Mesendoderm (in vitro differentiated cells): ENCODE results near the gene SELENOV.

Experiments used
- DNase-seq: peaks from one replicate; pipeline ENCODE4 v3.0.0; 2013
- H2AK5ac ChIP-seq: 2 replicates; pipeline ENCODE4 v1.6.1; 2013; ENCODE audit warnings: low read length, inconsistent platforms
- H2BK120ac ChIP-seq: 2 replicates; pipeline ENCODE4 v1.6.1; 2013; ENCODE audit warnings: low read depth, mild to moderate bottlenecking, low read length, moderate library complexity, mixed read lengths
- H2BK15ac ChIP-seq: replicated peaks from 2 replicates; pipeline ENCODE4 v1.6.1; 2013; ENCODE audit warnings: low read depth, mild to moderate bottlenecking, moderate library complexity
- H2BK5ac ChIP-seq: 2 replicates; pipeline ENCODE4 v1.6.1; 2013; ENCODE audit warnings: low read length, inconsistent platforms
- H3K18ac ChIP-seq: 2 replicates; pipeline ENCODE4 v1.6.1; 2013; ENCODE audit warnings: mild to moderate bottlenecking, low read length, mixed read lengths
- H3K23ac ChIP-seq: one replicate; pipeline ENCODE4 v1.6.1; 2013; ENCODE audit warnings: low read length
- H3K27ac ChIP-seq: 2 replicates; pipeline ENCODE4 v1.5.1; 2013; ENCODE audit warnings: low read depth, mild to moderate bottlenecking, inconsistent platforms, low read length, moderate library complexity
- H3K27me3 ChIP-seq: 2 replicates; pipeline ENCODE4 v1.6.1; 2013; ENCODE audit warnings: low read length, control low read depth, mild to moderate bottlenecking, inconsistent platforms; ENCODE audit not compliant: insufficient read depth, poor library complexity
- H3K36me3 ChIP-seq: 2 replicates; pipeline ENCODE4 v1.6.1; 2013; ENCODE audit warnings: low read length, inconsistent platforms; ENCODE audit not compliant: control insufficient read depth, insufficient read depth
- H3K4ac ChIP-seq: one replicate; pipeline ENCODE4 v1.6.1; 2013; ENCODE audit warnings: low read depth, mild to moderate bottlenecking, low read length, moderate library complexity
- H3K4me1 ChIP-seq: 2 replicates; pipeline ENCODE4 v1.6.1; 2013; ENCODE audit warnings: low read depth, low read length, inconsistent platforms; ENCODE audit not compliant: control insufficient read depth
- H3K4me2 ChIP-seq: 2 replicates; pipeline ENCODE4 v1.6.1; 2013; ENCODE audit warnings: low read length
- H3K4me3 ChIP-seq: 2 replicates; pipeline ENCODE4 v1.5.1; 2013; ENCODE audit warnings: mild to moderate bottlenecking, low read length
- H3K56ac ChIP-seq: one replicate; pipeline ENCODE4 v1.6.1; 2013; ENCODE audit warnings: low read length
- H3K79me1 ChIP-seq: 2 replicates; pipeline ENCODE4 v1.6.1; 2013; ENCODE audit warnings: low read length, inconsistent platforms
- H3K79me2 ChIP-seq: 2 replicates; pipeline ENCODE4 v1.6.1; 2013; ENCODE audit warnings: mild to moderate bottlenecking, low read length; ENCODE audit not compliant: control insufficient read depth, insufficient read depth
- H3K9ac ChIP-seq: 2 replicates; pipeline ENCODE4 v1.6.1; 2013; ENCODE audit warnings: low read length, inconsistent platforms
- H4K5ac ChIP-seq: one replicate; pipeline ENCODE4 v1.6.1; 2013; ENCODE audit warnings: low read length
- H4K8ac ChIP-seq: one replicate; pipeline ENCODE4 v1.6.1; 2013; ENCODE audit warnings: low read depth, mild to moderate bottlenecking, control low read depth, low read length, moderate library complexity
- WGBS: extraction: QIAGEN DNeasy Blood & Tissue Kit; methylation state at CpG from one replicate; pipeline ENCODE4 v1.1.7; 2013; ENCODE audit warnings: low lambda C conversion rate, missing lambda C conversion rate; ENCODE audit not compliant: insufficient coverage; ENCODE audit errors: extremely low coverage; 5-methylcytosine and 5-hydroxymethylcytosine counted together

Gene SELENOV

DNA sequence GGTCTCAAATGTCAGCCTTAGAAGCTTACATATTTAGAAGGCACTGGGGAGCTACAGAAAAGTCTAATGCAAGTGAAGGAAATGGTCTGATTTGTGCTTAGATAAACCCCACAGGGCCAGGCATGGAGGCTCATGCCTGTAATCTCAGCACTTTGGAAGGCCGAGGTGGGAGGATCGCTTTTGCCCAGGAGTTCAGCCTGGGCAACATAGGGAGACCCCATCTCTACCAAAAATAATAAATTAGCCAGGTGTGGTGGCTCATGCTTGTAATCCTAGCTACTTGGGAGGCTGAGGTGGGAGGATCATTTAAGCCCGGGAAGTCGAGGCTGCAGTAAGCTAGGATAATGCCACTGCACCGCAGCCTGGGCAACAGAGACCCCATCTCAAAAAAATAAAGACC lies 18.9 kb upstream of the SELENOV start:
- H2BK5ac ChIP-seq = no peak overlapping the region
- no peak overlapping the region for H3K23ac ChIP-seq
- H3K56ac ChIP-seq = no peak overlapping the region
- no peak overlapping the region for H3K27ac ChIP-seq
- no CpG with 5 or more reads among the region's 5 CpGs for WGBS
- no peak overlapping the region for H3K4me3 ChIP-seq
- peaks cover 17% of the 10 kb centered on the region for H3K27me3 ChIP-seq
- no peak overlapping the region for H2AK5ac ChIP-seq
- H3K9ac ChIP-seq = no peak overlapping the region
- no peak overlapping the region for H3K18ac ChIP-seq
- H3K4me1 ChIP-seq = no peaks in the 10 kb centered on the region
- H3K36me3 ChIP-seq = no peaks in the 10 kb centered on the region
- no peak overlapping the region for H4K5ac ChIP-seq
- no peaks in the 10 kb centered on the region for H3K79me2 ChIP-seq
- no peak overlapping the region for H3K4ac ChIP-seq
- no peak for DNase-seq
- no peak overlapping the region for H3K4me2 ChIP-seq
- H4K8ac ChIP-seq = no peak overlapping the region
- no peak overlapping the region for H2BK15ac ChIP-seq
- H3K79me1 ChIP-seq = no peaks in the 10 kb centered on the region
- H2BK120ac ChIP-seq = no peak overlapping the region

DNA sequence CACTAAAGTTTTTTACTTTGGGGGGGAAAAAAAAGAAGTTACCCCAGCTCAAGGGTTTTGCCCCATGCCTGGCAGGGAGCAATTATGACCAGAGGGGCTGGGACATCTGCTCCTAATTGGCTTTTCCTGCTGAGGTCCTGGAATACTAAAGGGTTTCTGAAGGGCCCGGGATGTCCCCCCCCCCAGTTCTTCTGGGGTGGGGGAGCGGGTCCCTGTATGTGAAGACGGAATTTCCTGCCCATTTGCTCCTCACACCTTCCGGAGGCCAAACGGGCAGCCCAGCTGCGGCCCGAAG lies 17.3 kb upstream of the SELENOV start:
- no CpG with 5 or more reads among the region's 7 CpGs for WGBS
- DNase-seq = peak; percentile 94
- no peak overlapping the region for H4K5ac ChIP-seq
- H3K27ac ChIP-seq = no peak overlapping the region
- H3K56ac ChIP-seq = no peak overlapping the region
- H2BK120ac ChIP-seq = no peak overlapping the region
- no peak overlapping the region for H3K4me2 ChIP-seq
- H3K23ac ChIP-seq = no peak overlapping the region
- peaks cover 17% of the 10 kb centered on the region for H3K27me3 ChIP-seq
- no peak overlapping the region for H2BK15ac ChIP-seq
- H3K79me1 ChIP-seq = no peaks in the 10 kb centered on the region
- no peaks in the 10 kb centered on the region for H3K36me3 ChIP-seq
- H2BK5ac ChIP-seq = no peak overlapping the region
- no peaks in the 10 kb centered on the region for H3K79me2 ChIP-seq
- no peak overlapping the region for H3K4ac ChIP-seq
- H2AK5ac ChIP-seq = no peak overlapping the region
- H3K9ac ChIP-seq = no peak overlapping the region
- no peak overlapping the region for H3K4me3 ChIP-seq
- peak overlapping the region; percentile 64 for H3K18ac ChIP-seq
- no peaks in the 10 kb centered on the region for H3K4me1 ChIP-seq
- H4K8ac ChIP-seq = no peak overlapping the region

GRCh38 chr19:39497996-39498797 lies 16.7 kb upstream of the SELENOV start:
- no peak overlapping the region for H3K27ac ChIP-seq
- WGBS = no CpG with 5 or more reads among the region's 40 CpGs
- DNase-seq = no peak

GRCh38 chr19:39498798-39499642 lies 15.9 kb upstream of the SELENOV start, which contains the start of gene DLL3:
TSS of gene DLL3 (plus strand) at chr19:39498947. CDS start at chr19:39498975, 28 bp downstream.
- no peaks in the 10 kb centered on the region for H3K4me1 ChIP-seq
- H3K4me2 ChIP-seq = peak within 1 kb of the TSS; percentile 61
- no peak within 1 kb of the TSS for H4K8ac ChIP-seq
- H2BK5ac ChIP-seq = peak within 1 kb of the TSS; percentile 1
- H3K27ac ChIP-seq = no peak within 1 kb of the TSS
- peak within 1 kb of the TSS; percentile 73 for H2AK5ac ChIP-seq
- H4K5ac ChIP-seq = no peak within 1 kb of the TSS
- no peak within 1 kb of the TSS for H3K4ac ChIP-seq
- H3K23ac ChIP-seq = peak within 1 kb of the TSS; percentile 15
- peak; percentile 41 for DNase-seq
- H3K27me3 ChIP-seq = peaks cover 17% of the 10 kb centered on the region
- no CpG with 5 or more reads among the region's 60 CpGs for WGBS
- no peaks in the 10 kb centered on the region for H3K79me2 ChIP-seq
- H3K18ac ChIP-seq = peak within 1 kb of the TSS; percentile 60
- H2BK120ac ChIP-seq = no peak within 1 kb of the TSS
- H2BK15ac ChIP-seq = no peak within 1 kb of the TSS
- peak within 1 kb of the TSS; percentile 85 for H3K56ac ChIP-seq
- H3K4me3 ChIP-seq = peak within 1 kb of the TSS; percentile 66
- no peaks in the 10 kb centered on the region for H3K79me1 ChIP-seq
- no peaks in the 10 kb centered on the region for H3K36me3 ChIP-seq
- peak within 1 kb of the TSS; percentile 80 for H3K9ac ChIP-seq

More at GRCh38 chr19:39497996-39498797, 16.7 kb upstream of the SELENOV start:
- Histone ChIP-seq H3K4me1 (no peaks in the 10 kb centered on the region), H3K4ac (no peak overlapping the region), H2BK15ac (no peak overlapping the region), H2BK120ac (no peak overlapping the region), H2AK5ac (peak overlapping the region; percentile 73), H3K4me3 (peak overlapping the region; percentile 36), H3K23ac (no peak overlapping the region), H2BK5ac (peak overlapping the region; percentile 1), H4K8ac (no peak overlapping the region), H3K79me2 (no peaks in the 10 kb centered on the region), H3K18ac (peak overlapping the region; percentile 60), H3K4me2 (peak overlapping the region; percentile 55), H3K9ac (peak overlapping the region; percentile 63), H3K36me3 (no peaks in the 10 kb centered on the region), H3K56ac (peak overlapping the region; percentile 85), H3K79me1 (no peaks in the 10 kb centered on the region), H4K5ac (no peak overlapping the region), H3K27me3 (peaks cover 17% of the 10 kb centered on the region)

DNA sequence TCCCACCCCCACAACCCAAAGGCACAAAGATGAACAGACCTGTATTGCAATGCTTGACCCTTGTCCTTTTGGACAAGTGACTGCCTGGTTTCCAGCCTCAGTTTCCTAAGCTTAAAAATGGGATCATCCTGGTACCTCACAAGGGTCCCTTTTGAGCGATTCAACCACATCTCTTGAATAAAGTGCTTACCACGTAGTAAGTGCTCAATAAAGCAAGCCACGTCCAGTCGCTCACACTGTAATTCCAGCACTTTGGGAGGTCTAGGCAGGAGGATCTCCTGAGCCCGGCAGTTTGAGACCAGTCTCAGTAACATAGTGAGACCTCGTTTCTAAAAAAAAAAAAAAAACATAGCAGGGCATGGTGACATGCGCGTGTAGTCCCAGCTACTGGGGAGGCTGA lies 15.0 kb upstream of the SELENOV start:
- Histone ChIP-seq H3K36me3 (no peaks in the 10 kb centered on the region), H4K8ac (no peak overlapping the region), H2BK120ac (no peak overlapping the region), H4K5ac (no peak overlapping the region), H3K23ac (no peak overlapping the region), H2BK15ac (no peak overlapping the region), H3K4ac (no peak overlapping the region), H3K56ac (no peak overlapping the region), H3K4me2 (peak overlapping the region; percentile 10), H3K27ac (no peak overlapping the region), H3K79me1 (no peaks in the 10 kb centered on the region), H3K4me1 (no peaks in the 10 kb centered on the region), H3K79me2 (no peaks in the 10 kb centered on the region), H3K4me3 (peak overlapping the region; percentile 13), H3K27me3 (peaks cover 17% of the 10 kb centered on the region), H3K18ac (no peak overlapping the region), H3K9ac (peak overlapping the region; percentile 80), H2AK5ac (no peak overlapping the region), H2BK5ac (no peak overlapping the region)
- no peak for DNase-seq
- no CpG with 5 or more reads among the region's 8 CpGs for WGBS
